Measurements from ENCODE around the gene NOS3. TPM values are rescaled to one million over a fixed set of nuclear protein-coding genes. Genes with fewer than 3 reads are reported as not detected.

Gene NOS3
- total and polyA plus RNA-seq, 2 of the 13 experiments (the other 11 are each of a cell fraction or from before 2014, with no cell fraction given) = 3.7 to 7.5 TPM

GRCh38 chr7:151031011-151031410, 40.2 kb downstream of the NOS3 start:
- H3K9me3 ChIP-seq (ENCODE audit: low read length) = no peaks in the 10 kb centered on the region
- peaks cover 3 to 7% of the 10 kb centered on the region in 2 experiments; a peak in 4 of 5 replicates for H3K27me3 ChIP-seq (ENCODE audit: control insufficient read depth in 1 of 2, insufficient read depth in 2 of 2, low read length in 2 of 2)
- ChIA-PET POLR2A (no interaction called here), CTCF (ENCODE audit: low intra/inter-chr PET ratio, low total read pairs) (no interaction called here)
- no TSS peak for BruUV-seq (replicated peaks)
- no peak overlapping the region for H3K9ac ChIP-seq (ENCODE audit: insufficient read depth, low read depth, low read length)
- no peaks in the 10 kb centered on the region for H3K79me2 ChIP-seq (ENCODE audit: insufficient read depth, low read length)
- H2AFZ ChIP-seq (ENCODE audit: low read length) = no peak overlapping the region
- no peaks in the 10 kb centered on the region for H4K20me1 ChIP-seq (ENCODE audit: insufficient read depth, low read length)
- no peak overlapping the region for H3K4me2 ChIP-seq (ENCODE audit: low read depth, low read length)
- no peak overlapping the region for H3K27ac ChIP-seq (ENCODE audit: extremely low read length, insufficient read depth, low read length)
- intact Hi-C loops (cut with micrococcal nuclease; ENCODE audit: unreplicated experiment) = no loop called here
- ATAC-seq = no peak
- no peaks in the 10 kb centered on the region for H3K36me3 ChIP-seq (replicated peaks in 1 of 2; ENCODE audit: control insufficient read depth in 1 of 2, insufficient read depth in 2 of 2, low read length in 2 of 2)
- DNase-seq (ENCODE audit: low spot score) = no peak
- FAIRE-seq = no peak
- in situ Hi-C loops (cut with HindIII; ENCODE audit: extremely low pct_ligation_motif_present, low pct_unique_long_range_greater_than_20kb) = no loop called here
- peaks cover 19% of the 10 kb centered on the region for H3K4me1 ChIP-seq (ENCODE audit: insufficient read depth, low read length)
- H3K4me3 ChIP-seq (replicated peaks in 1 of 3; ENCODE audit: insufficient read depth in 1 of 3, low read depth in 2 of 3, low read length in 3 of 3) = no peak overlapping the region
- over 99% methylated on average over 4 of the region's 4 CpGs for WGBS (ENCODE audit: low lambda C conversion rate)
- TF ChIP-seq, protein P1, sequence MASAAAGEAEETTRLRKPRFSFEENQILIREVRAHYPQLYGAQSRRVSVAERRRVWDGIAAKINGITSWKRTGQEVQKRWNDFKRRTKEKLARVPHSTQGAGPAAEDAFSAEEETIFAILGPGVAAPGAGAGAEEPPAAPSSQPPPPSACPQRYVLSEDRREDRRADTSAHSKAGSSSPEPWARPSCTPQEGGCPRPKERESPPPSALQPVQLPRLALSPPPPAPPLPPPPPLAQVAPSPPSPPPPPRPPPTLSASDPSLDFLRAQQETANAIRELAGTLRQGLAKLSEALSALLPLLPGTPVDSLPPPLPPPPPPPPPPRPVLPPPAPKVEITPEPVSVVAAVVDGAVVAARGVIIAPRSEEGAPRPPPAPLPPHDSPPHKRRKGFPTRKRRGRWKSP (CRISPR knock-in tag; IDR thresholded peaks at IDR 0.05) = no peak
- no peak for TF ChIP-seq JDP2 (CRISPR knock-in tag; IDR thresholded peaks at IDR 0.05; ENCODE audit: borderline replicate concordance)
- no peak for TF ChIP-seq ZNF773 (CRISPR knock-in tag; IDR thresholded peaks at IDR 0.05; ENCODE audit: borderline replicate concordance)
- TF ChIP-seq MZF1 (CRISPR knock-in tag; IDR thresholded peaks at IDR 0.05; ENCODE audit: borderline replicate concordance) = no peak
- TF ChIP-seq, protein P2, sequence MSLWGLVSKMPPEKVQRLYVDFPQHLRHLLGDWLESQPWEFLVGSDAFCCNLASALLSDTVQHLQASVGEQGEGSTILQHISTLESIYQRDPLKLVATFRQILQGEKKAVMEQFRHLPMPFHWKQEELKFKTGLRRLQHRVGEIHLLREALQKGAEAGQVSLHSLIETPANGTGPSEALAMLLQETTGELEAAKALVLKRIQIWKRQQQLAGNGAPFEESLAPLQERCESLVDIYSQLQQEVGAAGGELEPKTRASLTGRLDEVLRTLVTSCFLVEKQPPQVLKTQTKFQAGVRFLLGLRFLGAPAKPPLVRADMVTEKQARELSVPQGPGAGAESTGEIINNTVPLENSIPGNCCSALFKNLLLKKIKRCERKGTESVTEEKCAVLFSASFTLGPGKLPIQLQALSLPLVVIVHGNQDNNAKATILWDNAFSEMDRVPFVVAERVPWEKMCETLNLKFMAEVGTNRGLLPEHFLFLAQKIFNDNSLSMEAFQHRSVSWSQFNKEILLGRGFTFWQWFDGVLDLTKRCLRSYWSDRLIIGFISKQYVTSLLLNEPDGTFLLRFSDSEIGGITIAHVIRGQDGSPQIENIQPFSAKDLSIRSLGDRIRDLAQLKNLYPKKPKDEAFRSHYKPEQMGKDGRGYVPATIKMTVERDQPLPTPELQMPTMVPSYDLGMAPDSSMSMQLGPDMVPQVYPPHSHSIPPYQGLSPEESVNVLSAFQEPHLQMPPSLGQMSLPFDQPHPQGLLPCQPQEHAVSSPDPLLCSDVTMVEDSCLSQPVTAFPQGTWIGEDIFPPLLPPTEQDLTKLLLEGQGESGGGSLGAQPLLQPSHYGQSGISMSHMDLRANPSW (CRISPR knock-in tag; IDR thresholded peaks at IDR 0.05; ENCODE audit: borderline replicate concordance) = no peak
- no peak for TF ChIP-seq CENPBD1 (CRISPR knock-in tag; IDR thresholded peaks at IDR 0.05; ENCODE audit: borderline replicate concordance, low read depth)
- no peak for TF ChIP-seq GATAD1 (CRISPR knock-in tag; IDR thresholded peaks at IDR 0.05)
- no peak for TF ChIP-seq E2F2 (CRISPR knock-in tag; IDR thresholded peaks at IDR 0.05; ENCODE audit: borderline replicate concordance)
- TF ChIP-seq ZNF20 (CRISPR knock-in tag; IDR thresholded peaks at IDR 0.05) = no peak
- TF ChIP-seq, protein P3, sequence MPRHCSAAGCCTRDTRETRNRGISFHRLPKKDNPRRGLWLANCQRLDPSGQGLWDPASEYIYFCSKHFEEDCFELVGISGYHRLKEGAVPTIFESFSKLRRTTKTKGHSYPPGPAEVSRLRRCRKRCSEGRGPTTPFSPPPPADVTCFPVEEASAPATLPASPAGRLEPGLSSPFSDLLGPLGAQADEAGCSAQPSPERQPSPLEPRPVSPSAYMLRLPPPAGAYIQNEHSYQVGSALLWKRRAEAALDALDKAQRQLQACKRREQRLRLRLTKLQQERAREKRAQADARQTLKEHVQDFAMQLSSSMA (CRISPR knock-in tag; IDR thresholded peaks at IDR 0.05) = no peak
- TF ChIP-seq PCBP1 (IDR thresholded peaks at IDR 0.05; ENCODE audit: borderline replicate concordance, low read depth, low read length) = no peak
- no peak for TF ChIP-seq SKI (IDR thresholded peaks at IDR 0.05; ENCODE audit: partially characterized antibody)
- TF ChIP-seq MBD4 (IDR thresholded peaks at IDR 0.05; ENCODE audit: borderline replicate concordance, low read length) = no peak
- TF ChIP-seq TP53 (CRISPR knock-in tag; conservative IDR thresholded peaks at IDR 0.05) = no peak
- TF ChIP-seq KDM6A (CRISPR knock-in tag; IDR thresholded peaks at IDR 0.05; ENCODE audit: low read depth) = no peak
